HepG2 (cell line): ENCODE results near the gene KLC4. TPM values are rescaled to one million over a fixed set of nuclear protein-coding genes. Genes with fewer than 3 reads are reported as not detected.

Source experiments
- FOSL2 ChIP-seq: sonication (generic); formaldehyde crosslinking; IDR thresholded peaks from 2 replicates; pipeline ENCODE4 v1.4.0; 2020; ENCODE audit warnings: missing genetic modification reagents
- HDAC6 ChIP-seq: fragments of 200-600 bp; sonication (generic); IDR thresholded peaks from 2 replicates; pipeline ENCODE4 v1.7.0; 2017; ENCODE audit warnings: mild to moderate bottlenecking, antibody characterized with exemption, low read length, low read depth
- HIVEP1 ChIP-seq: sonication (generic); formaldehyde crosslinking; IDR thresholded peaks from 2 replicates; pipeline ENCODE4 v1.4.0; 2020; ENCODE audit warnings: mild to moderate bottlenecking, missing genetic modification reagents
- IRF2 ChIP-seq: IDR thresholded peaks from 2 replicates; pipeline ENCODE4 v1.6.1; 2018; ENCODE audit warnings: missing genetic modification reagents, missing compliant biosample characterization
- KAT2B ChIP-seq: fragments of 150-350 bp; IDR thresholded peaks from 2 replicates; pipeline ENCODE4 v1.6.1; 2014; ENCODE audit warnings: low read depth, low read length, borderline replicate concordance
- MED1 ChIP-seq: sonication (generic); formaldehyde crosslinking; IDR thresholded peaks from 2 replicates; pipeline ENCODE4 v1.4.0; 2020; ENCODE audit warnings: missing genetic modification reagents
- MTA3 ChIP-seq: sonication (generic); formaldehyde crosslinking; IDR thresholded peaks from 2 replicates; pipeline ENCODE4 v1.4.0; 2020; ENCODE audit warnings: missing genetic modification reagents
- PAF1 ChIP-seq: IDR thresholded peaks from 2 replicates; pipeline ENCODE4 v1.6.1; 2016; ENCODE audit warnings: missing genetic modification reagents, missing compliant biosample characterization
- POLR2G ChIP-seq: fragments of 200-400 bp; formaldehyde crosslinking; IDR thresholded peaks from 2 replicates; pipeline ENCODE4 v1.6.1; 2018; ENCODE audit warnings: mild to moderate bottlenecking, low read depth, low read length, moderate library complexity
- SIN3B ChIP-seq: fragments of 150-350 bp; IDR thresholded peaks from 2 replicates; pipeline ENCODE4 v1.6.1; 2014; ENCODE audit warnings: low read length
- ZFP1 ChIP-seq: IDR thresholded peaks from 2 replicates; pipeline ENCODE4 v1.6.1; 2016
- ZNF142 ChIP-seq: sonication (generic); formaldehyde crosslinking; IDR thresholded peaks from 2 replicates; pipeline ENCODE4 v1.4.0; 2020; ENCODE audit warnings: missing genetic modification reagents
- ZNF367 ChIP-seq: sonication (generic); formaldehyde crosslinking; IDR thresholded peaks from 2 replicates; pipeline ENCODE4 v1.4.0; 2020; ENCODE audit warnings: missing genetic modification reagents, borderline replicate concordance
- ZNF790 ChIP-seq: sonication (generic); formaldehyde crosslinking; IDR thresholded peaks from 2 replicates; pipeline ENCODE4 v1.8.0; 2022; ENCODE audit warnings: missing genetic modification reagents, mild to moderate bottlenecking, borderline replicate concordance
- polyA plus RNA-seq, 8 experiments: library from polyadenylated mRNA; depleted of rRNA in 3 of 8; stranded (reverse) in 7 of 8; unstranded in 1 of 8; fragments of >200 nt; fragmentation: Illumina TruSeq in 4 of 8; extraction: Trizol in 4 of 8; gene quantifications; 2 replicates each; pipeline versions ENCODE4 v1.2.1 to v1.2.3, GENCODE V29; 2011 to 2016; ENCODE audit warnings: low read depth in 4 of 8, missing spikeins in 1 of 8, mixed read lengths in 1 of 8; ENCODE audit not compliant: insufficient read depth in 1 of 8
- total RNA-seq, 5 experiments: library from RNA; depleted of rRNA; stranded (reverse); fragments of >200 nt; fragmentation: Illumina TruSeq; extraction: Trizol; gene quantifications; 2 replicates each; pipeline ENCODE4 v1.2.3, GENCODE V29; 2016; ENCODE audit warnings: low read depth in 1 of 5
- TF ChIP-seq, protein P1 (sequence below): sonication (generic); formaldehyde crosslinking; IDR thresholded peaks from 2 replicates; pipeline ENCODE4 v1.8.0; 2022; ENCODE audit warnings: missing genetic modification reagents, low read depth, mild to moderate bottlenecking, borderline replicate concordance
- TF ChIP-seq, protein P2 (sequence below): sonication (generic); formaldehyde crosslinking; IDR thresholded peaks from 2 replicates; pipeline ENCODE4 v1.4.0; 2020; ENCODE audit warnings: mild to moderate bottlenecking, missing genetic modification reagents, borderline replicate concordance
- TF ChIP-seq, protein P3 (sequence below): sonication (generic); formaldehyde crosslinking; IDR thresholded peaks from 2 replicates; pipeline ENCODE4 v1.4.0; 2020; ENCODE audit warnings: missing genetic modification reagents
- TF ChIP-seq, protein P4 (sequence below): sonication (generic); formaldehyde crosslinking; IDR thresholded peaks from 2 replicates; pipeline ENCODE4 v1.4.0; 2020; ENCODE audit warnings: mild to moderate bottlenecking, missing genetic modification reagents

KLC4 gene
- total and polyA plus RNA-seq, 2 of the 13 experiments (the other 11 are each of a cell fraction or from before 2014, with no cell fraction given), result 45.4 to 70.4 TPM

DNA sequence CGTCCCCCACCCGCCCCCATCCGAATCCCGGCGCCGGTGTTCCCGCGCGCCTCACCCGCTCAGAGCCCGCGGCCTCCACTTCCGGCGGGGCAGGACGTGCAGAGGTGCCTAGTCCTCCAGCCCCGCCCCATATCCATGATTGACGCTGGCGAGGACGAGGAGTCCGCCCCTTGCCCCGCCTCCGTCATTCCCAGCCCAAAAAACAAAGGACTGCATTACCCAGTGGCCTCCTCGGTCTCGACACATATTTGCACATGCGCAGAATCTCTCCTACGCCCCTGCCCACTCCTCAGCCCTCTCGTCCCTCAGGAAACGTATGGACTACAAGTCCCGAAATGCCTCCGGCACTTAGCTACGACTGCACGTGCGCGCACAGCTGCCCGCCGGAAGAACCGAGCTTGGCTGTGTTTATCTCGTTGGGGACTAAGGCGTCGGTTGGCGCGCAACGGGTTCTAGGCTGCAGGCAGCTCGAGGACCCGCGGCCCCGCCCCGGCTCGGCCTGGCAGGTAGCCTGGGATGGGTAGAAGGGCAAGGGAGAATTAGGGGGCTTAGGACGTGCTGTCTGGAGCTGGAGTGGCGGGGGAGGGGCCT, 45.5 kb upstream of the KLC4 start, which contains the start of the genes KLHDC3 and MEA1 (continued):
- TF ChIP-seq ZNF142 (CRISPR knock-in tag) (0 out of 2 replicates have a peak, but pooled peaks have one; percentile 11), FOSL2 (CRISPR knock-in tag) (peak; percentile 54; the same call in 1 of the 2 replicates), ZNF790 (CRISPR knock-in tag) (peak; percentile 75; the same call in 1 of the 2 replicates), MTA3 (no peak), KAT2B (no peak), PAF1 (CRISPR knock-in tag) (no peak), ZNF367 (CRISPR knock-in tag) (no peak), ZFP1 (CRISPR knock-in tag) (no peak), IRF2 (CRISPR knock-in tag) (peak; percentile 96), HIVEP1 (no peak), MED1 (CRISPR knock-in tag) (peak; percentile 49), SIN3B (no peak), POLR2G (peak; percentile 87), HDAC6 (no peak)
- TF ChIP-seq, protein P1, sequence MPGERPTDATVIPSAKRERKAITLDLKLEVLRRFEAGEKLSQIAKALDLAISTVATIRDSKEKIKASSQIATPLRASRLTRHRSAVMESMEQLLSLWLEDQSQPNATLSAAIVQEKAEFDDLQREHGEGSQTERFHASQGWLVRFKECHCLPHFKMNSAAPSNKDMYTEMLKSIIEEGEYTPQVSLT (CRISPR knock-in tag), result no peak
- TF ChIP-seq, protein P2, sequence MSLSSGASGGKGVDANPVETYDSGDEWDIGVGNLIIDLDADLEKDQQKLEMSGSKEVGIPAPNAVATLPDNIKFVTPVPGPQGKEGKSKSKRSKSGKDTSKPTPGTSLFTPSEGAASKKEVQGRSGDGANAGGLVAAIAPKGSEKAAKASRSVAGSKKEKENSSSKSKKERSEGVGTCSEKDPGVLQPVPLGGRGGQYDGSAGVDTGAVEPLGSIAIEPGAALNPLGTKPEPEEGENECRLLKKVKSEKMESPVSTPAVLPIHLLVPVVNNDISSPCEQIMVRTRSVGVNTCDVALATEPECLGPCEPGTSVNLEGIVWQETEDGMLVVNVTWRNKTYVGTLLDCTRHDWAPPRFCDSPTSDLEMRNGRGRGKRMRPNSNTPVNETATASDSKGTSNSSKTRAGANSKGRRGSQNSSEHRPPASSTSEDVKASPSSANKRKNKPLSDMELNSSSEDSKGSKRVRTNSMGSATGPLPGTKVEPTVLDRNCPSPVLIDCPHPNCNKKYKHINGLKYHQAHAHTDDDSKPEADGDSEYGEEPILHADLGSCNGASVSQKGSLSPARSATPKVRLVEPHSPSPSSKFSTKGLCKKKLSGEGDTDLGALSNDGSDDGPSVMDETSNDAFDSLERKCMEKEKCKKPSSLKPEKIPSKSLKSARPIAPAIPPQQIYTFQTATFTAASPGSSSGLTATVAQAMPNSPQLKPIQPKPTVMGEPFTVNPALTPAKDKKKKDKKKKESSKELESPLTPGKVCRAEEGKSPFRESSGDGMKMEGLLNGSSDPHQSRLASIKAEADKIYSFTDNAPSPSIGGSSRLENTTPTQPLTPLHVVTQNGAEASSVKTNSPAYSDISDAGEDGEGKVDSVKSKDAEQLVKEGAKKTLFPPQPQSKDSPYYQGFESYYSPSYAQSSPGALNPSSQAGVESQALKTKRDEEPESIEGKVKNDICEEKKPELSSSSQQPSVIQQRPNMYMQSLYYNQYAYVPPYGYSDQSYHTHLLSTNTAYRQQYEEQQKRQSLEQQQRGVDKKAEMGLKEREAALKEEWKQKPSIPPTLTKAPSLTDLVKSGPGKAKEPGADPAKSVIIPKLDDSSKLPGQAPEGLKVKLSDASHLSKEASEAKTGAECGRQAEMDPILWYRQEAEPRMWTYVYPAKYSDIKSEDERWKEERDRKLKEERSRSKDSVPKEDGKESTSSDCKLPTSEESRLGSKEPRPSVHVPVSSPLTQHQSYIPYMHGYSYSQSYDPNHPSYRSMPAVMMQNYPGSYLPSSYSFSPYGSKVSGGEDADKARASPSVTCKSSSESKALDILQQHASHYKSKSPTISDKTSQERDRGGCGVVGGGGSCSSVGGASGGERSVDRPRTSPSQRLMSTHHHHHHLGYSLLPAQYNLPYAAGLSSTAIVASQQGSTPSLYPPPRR (CRISPR knock-in tag), result peak; percentile 54; the same call in 1 of the 2 replicates
- TF ChIP-seq, protein P3, sequence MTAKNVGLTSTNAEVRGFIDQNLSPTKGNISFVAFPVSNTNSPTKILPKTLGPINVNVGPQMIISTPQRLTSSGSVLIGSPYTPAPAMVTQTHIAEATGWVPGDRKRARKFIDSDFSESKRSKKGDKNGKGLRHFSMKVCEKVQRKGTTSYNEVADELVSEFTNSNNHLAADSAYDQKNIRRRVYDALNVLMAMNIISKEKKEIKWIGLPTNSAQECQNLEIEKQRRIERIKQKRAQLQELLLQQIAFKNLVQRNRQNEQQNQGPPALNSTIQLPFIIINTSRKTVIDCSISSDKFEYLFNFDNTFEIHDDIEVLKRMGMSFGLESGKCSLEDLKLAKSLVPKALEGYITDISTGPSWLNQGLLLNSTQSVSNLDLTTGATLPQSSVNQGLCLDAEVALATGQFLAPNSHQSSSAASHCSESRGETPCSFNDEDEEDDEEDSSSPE (CRISPR knock-in tag), result peak; percentile 90
- TF ChIP-seq, protein P4, sequence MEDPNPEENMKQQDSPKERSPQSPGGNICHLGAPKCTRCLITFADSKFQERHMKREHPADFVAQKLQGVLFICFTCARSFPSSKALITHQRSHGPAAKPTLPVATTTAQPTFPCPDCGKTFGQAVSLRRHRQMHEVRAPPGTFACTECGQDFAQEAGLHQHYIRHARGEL (CRISPR knock-in tag), result no peak
